Neural cell (in vitro differentiated cells): ENCODE results near the gene FAM171A1. TPM values are rescaled to one million over a fixed set of nuclear protein-coding genes. Genes with fewer than 3 reads are reported as not detected.
"Not testable (repeated sequence)": the region's sequence is repeated elsewhere in the genome, so short reads cannot be mapped to it uniquely, and the experiment has no call there.

ENCODE experiments used
- H2AFZ ChIP-seq: fragments of 200-600, 300-800 bp; sonication (generic), shearing (Covaris generic); 2 replicates; pipeline ENCODE4 v1.6.0; 2014; ENCODE audit warnings: low read depth, mild to moderate bottlenecking, antibody characterized with exemption, low read length, moderate library complexity
- H3F3A ChIP-seq: fragments of 200-600 bp; shearing (Covaris generic); 2 replicates; pipeline ENCODE4 v1.6.1; 2016; ENCODE audit warnings: mild to moderate bottlenecking, moderate library complexity, mixed read lengths, antibody characterized with exemption, low read length; ENCODE audit not compliant: insufficient read depth, poor library complexity, severe bottlenecking
- H3K27ac ChIP-seq: fragments of 200-600, 300-800 bp; sonication (generic), shearing (Covaris generic); 2 replicates; pipeline ENCODE4 v1.5.1; 2014; ENCODE audit warnings: mild to moderate bottlenecking, low read length, moderate library complexity
- H3K27me3 ChIP-seq: fragments of 300-800, 200-600 bp; sonication (generic), shearing (Covaris generic); 2 replicates; pipeline ENCODE4 v1.6.0; 2014; ENCODE audit warnings: mild to moderate bottlenecking, low read depth, low read length, moderate library complexity; ENCODE audit not compliant: insufficient read depth
- H3K36me3 ChIP-seq: fragments of 300-800, 200-600 bp; sonication (generic), shearing (Covaris generic); 2 replicates; pipeline ENCODE4 v1.5.1; 2014; ENCODE audit warnings: mild to moderate bottlenecking, antibody characterized with exemption, low read length, moderate library complexity; ENCODE audit not compliant: insufficient read depth
- H3K4me2 ChIP-seq: fragments of 300-800, 200-600 bp; sonication (generic), shearing (Covaris generic); 2 replicates; pipeline ENCODE4 v1.6.0; 2014; ENCODE audit warnings: mild to moderate bottlenecking, low read length
- H3K4me3 ChIP-seq: fragments of 300-800, 200-600 bp; sonication (generic), shearing (Covaris generic); 2 replicates; pipeline ENCODE4 v1.5.1; 2014; ENCODE audit warnings: mild to moderate bottlenecking, low read length, moderate library complexity
- H3K79me2 ChIP-seq: fragments of 200-600 bp; shearing (Covaris generic); replicated peaks from 2 replicates; pipeline ENCODE4 v1.6.0; 2014; ENCODE audit warnings: mild to moderate bottlenecking, low read length, moderate library complexity; ENCODE audit not compliant: insufficient read depth
- H3K9ac ChIP-seq: fragments of 300-800, 200-600 bp; sonication (generic), shearing (Covaris generic); 2 replicates; pipeline ENCODE4 v1.6.1; 2016; ENCODE audit warnings: mild to moderate bottlenecking, low read length, mixed read lengths
- H3K9me2 ChIP-seq: fragments of 200-600 bp; shearing (Covaris generic); 2 replicates; pipeline ENCODE4 v1.6.1; 2016; ENCODE audit warnings: mild to moderate bottlenecking, low read length, mixed read lengths; ENCODE audit not compliant: insufficient read depth
- H3K9me3 ChIP-seq: fragments of 200-600, 300-800 bp; sonication (generic), shearing (Covaris generic); 2 replicates; pipeline ENCODE4 v1.6.1; 2016; ENCODE audit warnings: mild to moderate bottlenecking, mixed run types, low read length, moderate library complexity, mixed read lengths
- H4K20me1 ChIP-seq: fragments of 200-600 bp; shearing (Covaris generic); 2 replicates; pipeline ENCODE4 v1.6.1; 2016; ENCODE audit warnings: mild to moderate bottlenecking, mixed run types; ENCODE audit not compliant: insufficient read depth
- EP300 ChIP-seq: fragments of 450-650 bp; conservative IDR thresholded peaks from 2 replicates; pipeline ENCODE4 v1.6.1; 2014; ENCODE audit warnings: antibody characterized with exemption, mild to moderate bottlenecking, moderate library complexity; ENCODE audit not compliant: poor library complexity, severe bottlenecking
- EZH2 ChIP-seq: fragments of 200-600, 300-800 bp; shearing (Covaris generic), sonication (generic); IDR thresholded peaks from 2 replicates; pipeline ENCODE4 v1.6.1; 2014; ENCODE audit warnings: antibody characterized with exemption, low read length, borderline replicate concordance, mild to moderate bottlenecking; ENCODE audit not compliant: insufficient read depth, poor library complexity, severe bottlenecking
- MXI1 ChIP-seq: fragments of 450-650 bp; conservative IDR thresholded peaks from 2 replicates; pipeline ENCODE4 v1.6.1; 2014; ENCODE audit warnings: antibody characterized with exemption, mild to moderate bottlenecking; ENCODE audit not compliant: poor library complexity, severe bottlenecking
- POLR2AphosphoS5 ChIP-seq: IDR thresholded peaks from 2 replicates; pipeline ENCODE4 v1.6.1; 2012
- RAD21 ChIP-seq: fragments of 450-650 bp; conservative IDR thresholded peaks from 2 replicates; pipeline ENCODE4 v1.6.1; 2014; ENCODE audit warnings: antibody characterized with exemption, mild to moderate bottlenecking, moderate library complexity
- SMC3 ChIP-seq: fragments of 450-650 bp; conservative IDR thresholded peaks from 2 replicates; pipeline ENCODE4 v1.6.1; 2014; ENCODE audit warnings: antibody characterized with exemption, mild to moderate bottlenecking, moderate library complexity; ENCODE audit not compliant: poor library complexity
- TAF1 ChIP-seq: IDR thresholded peaks from 2 replicates; pipeline ENCODE4 v1.6.1; 2012; ENCODE audit warnings: low read depth
- polyA plus RNA-seq: library from polyadenylated mRNA; depleted of rRNA; stranded (reverse); fragments of >200 nt; gene quantifications from 2 replicates; pipeline ENCODE4 v1.2.3, GENCODE V29; 2014
- TF ChIP-seq, protein P1 (sequence below): IDR thresholded peaks from 2 replicates; pipeline ENCODE4 v1.6.1; 2012; ENCODE audit warnings: borderline replicate concordance
- TF ChIP-seq, protein P2 (sequence below): fragments of 450-650 bp; IDR thresholded peaks from 2 replicates; pipeline ENCODE4 v1.5.1; 2014; ENCODE audit warnings: antibody characterized with exemption, mild to moderate bottlenecking, moderate library complexity; ENCODE audit not compliant: poor library complexity, severe bottlenecking

Gene FAM171A1
- polyA plus RNA-seq, 1 donor from 2014 or later, result 28.8 TPM

DNA sequence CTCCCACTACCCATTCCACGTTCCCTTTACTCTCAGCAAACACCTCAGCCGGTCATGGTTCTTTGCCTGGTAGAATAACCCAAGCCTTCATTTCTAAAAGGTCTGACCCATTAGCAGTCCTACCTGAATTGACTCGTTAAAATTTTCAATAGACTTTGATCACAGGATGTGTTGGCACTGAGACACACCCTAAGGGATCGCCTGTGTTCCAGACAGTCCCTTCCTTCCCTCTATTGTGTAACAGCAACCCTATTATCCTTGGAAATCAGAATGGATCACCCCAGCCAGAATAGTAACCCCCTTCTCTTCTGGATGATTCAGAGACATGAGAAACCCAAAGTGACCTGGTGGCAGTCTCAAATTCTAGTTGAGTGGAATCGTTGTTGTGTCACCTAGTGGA, 20.4 kb upstream of the FAM171A1 start:
- H3K9ac ChIP-seq, result no peak overlapping the region

DNA sequence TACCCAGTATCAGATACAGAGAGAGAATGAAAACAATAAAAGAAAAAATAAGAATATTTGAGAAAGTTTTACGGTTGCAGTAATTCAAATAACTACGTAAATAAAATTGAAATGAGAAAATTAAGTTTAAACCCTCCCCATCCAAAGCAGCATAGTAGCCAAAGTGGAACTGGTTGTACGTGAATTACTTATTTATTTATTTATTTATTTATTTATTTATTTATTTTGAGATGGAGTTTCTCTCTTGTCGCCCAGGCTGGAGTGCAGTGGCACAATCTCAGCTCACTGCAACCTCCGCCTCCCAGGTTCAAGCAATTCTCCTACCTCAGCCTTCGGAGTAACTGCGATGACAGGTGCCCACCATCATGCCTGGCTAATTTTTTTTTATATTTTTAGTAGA, 17.1 kb upstream of the FAM171A1 start:
- not testable (repeated sequence) for H3K9ac ChIP-seq, H3K27me3 ChIP-seq, H3F3A ChIP-seq, H3K27ac ChIP-seq, H3K4me2 ChIP-seq, H2AFZ ChIP-seq, H3K9me2 ChIP-seq, H3K79me2 ChIP-seq, H3K4me3 ChIP-seq, H4K20me1 ChIP-seq, H3K36me3 ChIP-seq, H3K9me3 ChIP-seq

More for the DNA sequence above, 20.4 kb upstream of the FAM171A1 start:
- Histone ChIP-seq H3K4me3 (no peak overlapping the region), H3K9me3 (no peaks in the 10 kb centered on the region), H4K20me1 (no peaks in the 10 kb centered on the region), H3F3A (no peaks in the 10 kb centered on the region), H2AFZ (no peak overlapping the region), H3K9me2 (no peaks in the 10 kb centered on the region), H3K36me3 (no peaks in the 10 kb centered on the region), H3K79me2 (no peaks in the 10 kb centered on the region), H3K27ac (no peak overlapping the region), H3K4me2 (no peak overlapping the region), H3K27me3 (no peaks in the 10 kb centered on the region)
- TF ChIP-seq POLR2AphosphoS5 (no peak), EZH2 (no peak), TAF1 (no peak)

DNA sequence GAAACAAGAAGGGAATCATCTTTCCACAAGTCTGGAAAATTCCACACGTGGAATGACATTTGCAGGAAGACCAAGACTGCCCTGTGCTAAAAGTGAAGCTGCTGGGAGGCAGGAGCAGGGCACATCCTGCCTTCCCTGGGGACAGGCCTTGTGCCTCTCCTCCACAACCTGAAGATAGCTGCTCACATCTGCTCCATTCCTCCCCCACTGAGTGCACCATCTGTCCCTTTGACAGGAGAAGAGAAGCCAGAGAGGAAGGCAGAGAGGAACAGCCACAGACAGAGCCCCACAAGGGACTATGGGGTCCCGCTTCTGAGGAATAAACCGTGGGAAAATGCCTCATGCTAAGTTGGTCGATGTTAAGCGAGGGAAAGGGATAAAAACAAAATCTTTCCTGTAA, 15.9 kb upstream of the FAM171A1 start:
- no peaks in the 10 kb centered on the region for H4K20me1 ChIP-seq
- H3K9ac ChIP-seq, result no peak overlapping the region
- H3K36me3 ChIP-seq, result no peaks in the 10 kb centered on the region
- H3K9me2 ChIP-seq, result no peaks in the 10 kb centered on the region
- no peak for TF ChIP-seq SMC3
- TF ChIP-seq TAF1, result no peak
- no peak for TF ChIP-seq EP300
- TF ChIP-seq, protein P1, sequence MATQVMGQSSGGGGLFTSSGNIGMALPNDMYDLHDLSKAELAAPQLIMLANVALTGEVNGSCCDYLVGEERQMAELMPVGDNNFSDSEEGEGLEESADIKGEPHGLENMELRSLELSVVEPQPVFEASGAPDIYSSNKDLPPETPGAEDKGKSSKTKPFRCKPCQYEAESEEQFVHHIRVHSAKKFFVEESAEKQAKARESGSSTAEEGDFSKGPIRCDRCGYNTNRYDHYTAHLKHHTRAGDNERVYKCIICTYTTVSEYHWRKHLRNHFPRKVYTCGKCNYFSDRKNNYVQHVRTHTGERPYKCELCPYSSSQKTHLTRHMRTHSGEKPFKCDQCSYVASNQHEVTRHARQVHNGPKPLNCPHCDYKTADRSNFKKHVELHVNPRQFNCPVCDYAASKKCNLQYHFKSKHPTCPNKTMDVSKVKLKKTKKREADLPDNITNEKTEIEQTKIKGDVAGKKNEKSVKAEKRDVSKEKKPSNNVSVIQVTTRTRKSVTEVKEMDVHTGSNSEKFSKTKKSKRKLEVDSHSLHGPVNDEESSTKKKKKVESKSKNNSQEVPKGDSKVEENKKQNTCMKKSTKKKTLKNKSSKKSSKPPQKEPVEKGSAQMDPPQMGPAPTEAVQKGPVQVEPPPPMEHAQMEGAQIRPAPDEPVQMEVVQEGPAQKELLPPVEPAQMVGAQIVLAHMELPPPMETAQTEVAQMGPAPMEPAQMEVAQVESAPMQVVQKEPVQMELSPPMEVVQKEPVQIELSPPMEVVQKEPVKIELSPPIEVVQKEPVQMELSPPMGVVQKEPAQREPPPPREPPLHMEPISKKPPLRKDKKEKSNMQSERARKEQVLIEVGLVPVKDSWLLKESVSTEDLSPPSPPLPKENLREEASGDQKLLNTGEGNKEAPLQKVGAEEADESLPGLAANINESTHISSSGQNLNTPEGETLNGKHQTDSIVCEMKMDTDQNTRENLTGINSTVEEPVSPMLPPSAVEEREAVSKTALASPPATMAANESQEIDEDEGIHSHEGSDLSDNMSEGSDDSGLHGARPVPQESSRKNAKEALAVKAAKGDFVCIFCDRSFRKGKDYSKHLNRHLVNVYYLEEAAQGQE, result no peak
- TF ChIP-seq RAD21, result no peak
- TF ChIP-seq MXI1, result no peak
- no peak for TF ChIP-seq EZH2
- TF ChIP-seq, protein P2, sequence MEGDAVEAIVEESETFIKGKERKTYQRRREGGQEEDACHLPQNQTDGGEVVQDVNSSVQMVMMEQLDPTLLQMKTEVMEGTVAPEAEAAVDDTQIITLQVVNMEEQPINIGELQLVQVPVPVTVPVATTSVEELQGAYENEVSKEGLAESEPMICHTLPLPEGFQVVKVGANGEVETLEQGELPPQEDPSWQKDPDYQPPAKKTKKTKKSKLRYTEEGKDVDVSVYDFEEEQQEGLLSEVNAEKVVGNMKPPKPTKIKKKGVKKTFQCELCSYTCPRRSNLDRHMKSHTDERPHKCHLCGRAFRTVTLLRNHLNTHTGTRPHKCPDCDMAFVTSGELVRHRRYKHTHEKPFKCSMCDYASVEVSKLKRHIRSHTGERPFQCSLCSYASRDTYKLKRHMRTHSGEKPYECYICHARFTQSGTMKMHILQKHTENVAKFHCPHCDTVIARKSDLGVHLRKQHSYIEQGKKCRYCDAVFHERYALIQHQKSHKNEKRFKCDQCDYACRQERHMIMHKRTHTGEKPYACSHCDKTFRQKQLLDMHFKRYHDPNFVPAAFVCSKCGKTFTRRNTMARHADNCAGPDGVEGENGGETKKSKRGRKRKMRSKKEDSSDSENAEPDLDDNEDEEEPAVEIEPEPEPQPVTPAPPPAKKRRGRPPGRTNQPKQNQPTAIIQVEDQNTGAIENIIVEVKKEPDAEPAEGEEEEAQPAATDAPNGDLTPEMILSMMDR, result no peak
- TF ChIP-seq POLR2AphosphoS5, result no peak
- no peak overlapping the region for H3K4me2 ChIP-seq
- no peak overlapping the region for H2AFZ ChIP-seq
- no peaks in the 10 kb centered on the region for H3K27me3 ChIP-seq
- no peak overlapping the region for H3K27ac ChIP-seq
- no peaks in the 10 kb centered on the region for H3F3A ChIP-seq
- no peaks in the 10 kb centered on the region for H3K79me2 ChIP-seq
- H3K4me3 ChIP-seq, result no peak overlapping the region
- no peaks in the 10 kb centered on the region for H3K9me3 ChIP-seq
